NCI-H510A treated with DMSO at 0.1 percent for 48 hours (cell line): ENCODE data around the gene BDKRB2.
A peak's percentile ranks its signal among the peaks of the same experiment; 100 is the strongest.

Experiments used
- DNase-seq: peaks from one replicate; lab custom pipeline; 2025; lab: John Stamatoyannopoulos, UW

BDKRB2 gene

DNA sequence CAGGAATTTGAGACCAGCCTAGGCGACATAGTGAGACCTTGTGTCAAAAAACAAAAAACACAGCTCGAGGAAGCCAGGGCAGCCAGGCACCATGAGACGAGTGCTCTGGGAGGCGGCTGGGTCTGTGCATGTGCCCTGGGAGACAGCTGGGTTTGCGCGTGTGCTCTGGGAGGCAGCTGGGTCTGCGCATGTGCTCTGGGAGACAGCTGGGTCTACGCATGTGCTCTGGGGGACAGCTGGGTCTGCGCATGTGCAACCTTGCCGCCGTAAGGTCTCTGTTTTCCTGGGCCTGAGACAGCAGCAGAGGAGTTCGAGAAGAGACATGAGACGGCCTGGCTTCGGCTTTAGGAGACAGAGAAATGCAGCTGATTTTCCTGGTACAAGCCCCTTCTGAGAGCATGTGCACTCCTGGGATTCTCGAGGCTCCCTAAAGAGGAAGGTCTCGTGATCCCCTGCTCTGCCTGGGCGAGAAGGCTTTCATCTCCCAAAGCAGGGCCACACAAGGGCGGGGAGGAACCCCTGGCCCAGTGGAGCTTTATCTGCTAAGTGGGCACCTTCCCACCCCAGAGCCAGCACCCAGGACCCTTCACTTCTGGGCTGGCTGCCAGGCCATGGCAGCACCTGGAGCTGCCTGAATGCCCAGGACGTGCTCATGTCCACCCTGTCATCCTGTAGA is 47.8 kb downstream of the BDKRB2 start:
- no peak for DNase-seq

GRCh38 chr14:96252999-96253539 is 48.4 kb downstream of the BDKRB2 start:
- DNase-seq: no peak

GRCh38 chr14:96254687-96255086 is 50.0 kb downstream of the BDKRB2 start:
- DNase-seq: no peak

GRCh38 chr14:96255501-96256366 is 51.1 kb downstream of the BDKRB2 start, which contains the start of gene BDKRB1:
Gene BDKRB1, plus strand, starts transcription at chr14:96256210. Its CDS starts 7,473 bp downstream, at chr14:96263683.
- no peak for DNase-seq

GRCh38 chr14:96256407-96256806 is 51.8 kb downstream of the BDKRB2 start:
- no peak for DNase-seq

GRCh38 chr14:96257056-96257455 is 52.4 kb downstream of the BDKRB2 start:
- DNase-seq: no peak

DNA sequence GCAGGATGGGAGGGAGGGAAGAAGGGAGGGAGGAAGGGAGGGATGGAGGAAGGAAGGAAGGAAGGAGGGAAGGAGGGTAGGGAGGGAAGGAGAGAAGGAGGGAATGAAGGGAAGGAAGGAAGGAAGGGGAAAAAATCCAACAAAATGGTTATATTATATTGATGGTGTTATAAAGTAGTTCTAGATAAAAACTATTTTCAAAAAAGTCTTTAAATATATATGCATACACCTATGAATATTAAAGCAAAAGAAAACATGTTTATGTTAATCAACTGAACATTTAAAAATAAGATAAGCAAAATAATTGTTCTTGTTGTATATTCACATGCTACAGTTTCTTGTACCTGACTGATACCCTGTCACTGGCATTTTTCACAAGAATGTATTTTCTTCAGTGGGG is 53.3 kb downstream of the BDKRB2 start:
- DNase-seq: no peak

DNA sequence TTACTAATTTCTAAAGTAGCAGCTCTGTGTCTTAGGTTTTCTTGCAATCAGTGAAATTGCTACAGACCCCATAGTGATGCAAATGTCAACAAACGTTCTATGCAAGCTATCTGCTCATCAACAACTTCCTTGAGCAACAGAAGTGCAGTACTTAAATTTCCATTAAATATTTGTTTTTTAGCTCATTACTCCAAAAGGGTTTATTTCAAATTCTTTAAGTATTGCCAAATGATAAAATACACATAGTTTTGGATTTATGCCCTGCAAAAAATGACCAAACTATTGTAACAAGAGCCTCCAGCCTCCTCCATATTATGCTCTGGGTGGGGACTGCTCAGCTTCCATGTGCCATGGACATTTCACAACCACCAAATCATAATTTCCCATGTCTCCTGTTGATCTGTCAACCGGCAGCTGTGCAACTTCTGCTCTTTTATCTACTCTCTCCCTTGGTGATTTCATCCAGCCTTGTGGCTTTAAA is 55.7 kb downstream of the BDKRB2 start:
- peak; percentile 10 for DNase-seq

- peak; percentile 62 for DNase-seq
Observed at GRCh38 chr14:96261053-96261452, 56.4 kb downstream of the BDKRB2 start.

- no peak for DNase-seq
Observed at GRCh38 chr14:96261772-96262655, 57.4 kb downstream of the BDKRB2 start.

DNA sequence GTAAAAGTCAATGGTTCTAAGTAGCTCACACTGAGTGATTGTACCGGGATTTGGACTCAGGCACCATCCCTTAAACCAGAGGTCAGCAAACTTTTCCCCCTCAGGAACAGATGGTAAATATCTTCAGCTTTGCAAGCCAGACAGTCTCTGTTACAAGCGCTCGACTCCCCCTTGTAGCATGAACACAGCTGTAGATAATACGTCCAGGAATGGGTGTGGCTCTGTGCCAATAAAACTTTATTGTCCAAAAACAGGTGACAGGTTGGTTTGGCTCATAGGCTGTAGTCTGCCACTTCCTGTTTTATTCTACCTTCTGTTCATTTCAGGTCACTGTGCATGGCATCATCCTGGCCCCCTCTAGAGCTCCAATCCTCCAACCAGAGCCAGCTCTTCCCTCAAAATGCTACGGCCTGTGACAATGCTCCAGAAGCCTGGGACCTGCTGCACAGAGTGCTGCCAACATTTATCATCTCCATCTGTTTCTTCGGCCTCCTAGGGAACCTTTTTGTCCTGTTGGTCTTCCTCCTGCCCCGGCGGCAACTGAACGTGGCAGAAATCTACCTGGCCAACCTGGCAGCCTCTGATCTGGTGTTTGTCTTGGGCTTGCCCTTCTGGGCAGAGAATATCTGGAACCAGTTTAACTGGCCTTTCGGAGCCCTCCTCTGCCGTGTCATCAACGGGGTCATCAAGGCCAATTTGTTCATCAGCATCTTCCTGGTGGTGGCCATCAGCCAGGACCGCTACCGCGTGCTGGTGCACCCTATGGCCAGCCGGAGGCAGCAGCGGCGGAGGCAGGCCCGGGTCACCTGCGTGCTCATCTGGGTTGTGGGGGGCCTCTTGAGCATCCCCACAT is 58.9 kb downstream of the BDKRB2 start:
- no peak for DNase-seq

DNA sequence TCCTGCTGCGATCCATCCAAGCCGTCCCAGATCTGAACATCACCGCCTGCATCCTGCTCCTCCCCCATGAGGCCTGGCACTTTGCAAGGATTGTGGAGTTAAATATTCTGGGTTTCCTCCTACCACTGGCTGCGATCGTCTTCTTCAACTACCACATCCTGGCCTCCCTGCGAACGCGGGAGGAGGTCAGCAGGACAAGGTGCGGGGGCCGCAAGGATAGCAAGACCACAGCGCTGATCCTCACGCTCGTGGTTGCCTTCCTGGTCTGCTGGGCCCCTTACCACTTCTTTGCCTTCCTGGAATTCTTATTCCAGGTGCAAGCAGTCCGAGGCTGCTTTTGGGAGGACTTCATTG is 59.5 kb downstream of the BDKRB2 start:
- DNase-seq: no peak

DNA sequence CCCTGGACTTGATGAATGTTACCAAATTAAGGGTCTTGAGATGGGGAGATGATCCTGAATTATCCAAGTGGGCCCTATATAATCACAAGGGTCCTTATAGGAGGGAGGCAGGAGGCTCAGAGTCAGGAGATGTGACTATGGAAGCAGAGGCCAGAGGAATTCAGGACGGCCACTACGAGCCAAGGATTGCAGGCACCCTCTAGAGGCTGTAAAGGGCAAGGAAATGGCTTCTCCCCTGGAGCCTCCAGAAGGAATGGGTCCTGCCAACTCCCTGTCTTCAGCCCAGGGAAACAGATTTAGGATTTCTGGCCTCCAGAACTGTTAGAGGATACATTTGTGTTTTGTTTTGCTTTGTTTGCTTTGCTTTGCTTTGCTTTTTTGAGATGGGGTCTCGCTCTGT is 60.2 kb downstream of the BDKRB2 start:
- no peak for DNase-seq

- DNase-seq: peak; percentile 63
Observed at GRCh38 chr14:96265383-96266095, 60.9 kb downstream of the BDKRB2 start.

GRCh38 chr14:96267336-96267735 is 62.7 kb downstream of the BDKRB2 start:
- DNase-seq: peak; percentile 45

DNA sequence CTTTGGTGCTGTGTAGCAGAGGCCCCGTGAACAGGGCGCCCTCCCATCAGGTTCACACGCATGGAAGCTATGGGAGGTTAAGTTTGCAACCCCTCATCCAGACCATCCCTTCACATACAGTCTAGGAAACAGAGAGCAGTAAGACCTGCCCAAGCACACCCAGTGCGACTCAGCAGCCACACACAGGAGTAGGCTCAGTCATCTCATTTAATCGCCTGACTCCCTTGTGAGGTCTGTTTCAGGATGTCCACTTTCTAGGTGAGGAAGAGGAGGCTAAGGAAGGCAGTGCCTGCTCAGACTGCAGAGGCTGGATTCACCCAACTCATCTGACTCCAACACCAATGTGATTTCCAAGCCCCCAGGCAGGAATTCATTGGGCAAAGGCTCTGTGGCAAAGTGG is 63.3 kb downstream of the BDKRB2 start:
- no peak for DNase-seq

- DNase-seq: no peak
Observed at GRCh38 chr14:96268431-96269358, 64.1 kb downstream of the BDKRB2 start.

DNA sequence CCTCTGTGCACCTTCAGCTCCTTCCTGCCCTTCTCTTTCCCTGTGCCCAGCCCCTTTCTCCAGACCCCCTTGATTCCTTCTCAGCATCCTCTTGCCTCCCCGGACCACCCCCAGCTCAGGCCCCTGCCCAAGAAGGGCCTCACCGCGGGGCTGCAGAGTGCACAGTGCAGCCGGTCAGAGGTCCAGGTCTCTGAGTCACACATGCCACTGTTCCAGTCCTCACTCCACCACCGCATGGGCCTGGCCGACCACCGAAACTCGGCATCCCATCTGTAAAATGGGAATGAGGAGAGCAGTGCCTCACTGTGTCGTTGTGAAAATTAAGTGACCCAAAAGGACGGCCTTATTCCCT is 64.7 kb downstream of the BDKRB2 start:
- no peak for DNase-seq
